ENCODE measurements around the gene FMN2. TPM values are rescaled to one million over a fixed set of nuclear protein-coding genes. Genes with fewer than 3 reads are reported as not detected.

FMN2 gene
- total RNA-seq, 1 experiment from 2014 or later = 5.3 TPM

GRCh38 chr1:240134113-240134512, 42.4 kb downstream of the FMN2 start:
- Mint-ChIP-seq H3K27me3 (ENCODE audit: insufficient read depth, unreplicated experiment) (no peaks in the 10 kb centered on the region), H3K4me1 (ENCODE audit: insufficient read depth, unreplicated experiment) (no peaks in the 10 kb centered on the region), H3K27ac (ENCODE audit: low read depth, unreplicated experiment) (no peak overlapping the region), H3K36me3 (ENCODE audit: insufficient read depth, unreplicated experiment) (no peaks in the 10 kb centered on the region), H3K9me3 (ENCODE audit: unreplicated experiment) (no peaks in the 10 kb centered on the region), H3K4me3 (ENCODE audit: unreplicated experiment) (no peak overlapping the region)
- ChIA-PET POLR2A (interaction anchor here (0.8 kb wide), 1 partner anchor 25 kb away, joined by 3 read pairs; no protein-coding TSS in a partner anchor), CTCF (interaction anchor here (0.9 to 16.3 kb wide), 2 partner anchors 16 to 107 kb away, joined by 5 to 172 read pairs; no protein-coding TSS in a partner anchor)
- no peak for TF ChIP-seq CTCF (IDR thresholded peaks at IDR 0.05; ENCODE audit: unreplicated experiment)
- BruUV-seq (replicated peaks) = no TSS peak
- DNase-seq (ENCODE audit: unreplicated experiment) = no peak
- intact Hi-C loops (cut with micrococcal nuclease) = no loop called here

GRCh38 chr1:240134596-240134995, 42.9 kb downstream of the FMN2 start:
- BruUV-seq (replicated peaks) = no TSS peak
- intact Hi-C loops (cut with micrococcal nuclease) = no loop called here
- no peak for TF ChIP-seq CTCF (IDR thresholded peaks at IDR 0.05; ENCODE audit: unreplicated experiment)
- Mint-ChIP-seq H3K36me3 (ENCODE audit: insufficient read depth, unreplicated experiment) (no peaks in the 10 kb centered on the region), H3K9me3 (ENCODE audit: unreplicated experiment) (no peaks in the 10 kb centered on the region), H3K27ac (ENCODE audit: low read depth, unreplicated experiment) (no peak overlapping the region), H3K27me3 (ENCODE audit: insufficient read depth, unreplicated experiment) (no peaks in the 10 kb centered on the region), H3K4me1 (ENCODE audit: insufficient read depth, unreplicated experiment) (no peaks in the 10 kb centered on the region), H3K4me3 (ENCODE audit: unreplicated experiment) (no peak overlapping the region)
- CTCF ChIA-PET = interaction anchor here (0.9 to 16.3 kb wide), 2 partner anchors 15 to 107 kb away, joined by 5 to 172 read pairs; no protein-coding TSS in a partner anchor
- no peak for DNase-seq (ENCODE audit: unreplicated experiment)
- POLR2A ChIA-PET = interaction anchor here (0.6 to 0.8 kb wide), 2 partner anchors 24 to 39 kb away, joined by 3 read pairs; no protein-coding TSS in a partner anchor

GRCh38 chr1:240136402-240136801, 44.7 kb downstream of the FMN2 start:
- Mint-ChIP-seq H3K27me3 (ENCODE audit: insufficient read depth, unreplicated experiment) (no peaks in the 10 kb centered on the region), H3K9me3 (ENCODE audit: unreplicated experiment) (no peaks in the 10 kb centered on the region), H3K4me1 (ENCODE audit: insufficient read depth, unreplicated experiment) (no peaks in the 10 kb centered on the region), H3K4me3 (ENCODE audit: unreplicated experiment) (no peak overlapping the region), H3K36me3 (ENCODE audit: insufficient read depth, unreplicated experiment) (no peaks in the 10 kb centered on the region), H3K27ac (ENCODE audit: low read depth, unreplicated experiment) (no peak overlapping the region)
- ChIA-PET POLR2A (interaction anchor here (0.6 to 1.2 kb wide), 2 partner anchors 34 to 256 kb away, joined by 3 read pairs; no protein-coding TSS in a partner anchor), CTCF (interaction anchor here (0.6 to 16.3 kb wide), 6 partner anchors 14 to 53 kb away, joined by 3 to 172 read pairs (median 4); no protein-coding TSS in a partner anchor)
- intact Hi-C loops (cut with micrococcal nuclease) = no loop called here
- BruUV-seq (replicated peaks) = no TSS peak
- TF ChIP-seq CTCF (IDR thresholded peaks at IDR 0.05; ENCODE audit: unreplicated experiment) = no peak
- peak; percentile 24 for DNase-seq (ENCODE audit: unreplicated experiment)

- no peak overlapping the region for H3K27ac Mint-ChIP-seq (ENCODE audit: low read depth, unreplicated experiment)
- H3K4me3 Mint-ChIP-seq (ENCODE audit: unreplicated experiment) = no peak overlapping the region
- POLR2A ChIA-PET = interaction anchor here (1.0 to 1.8 kb wide), 2 partner anchors 10 to 19 kb away, joined by 3 read pairs; no protein-coding TSS in a partner anchor
- no peak for TF ChIP-seq CTCF (IDR thresholded peaks at IDR 0.05; ENCODE audit: unreplicated experiment)
- CTCF ChIA-PET = interaction anchor here (0.6 to 16.3 kb wide), 7 partner anchors 11 to 594 kb away, joined by 3 to 172 read pairs (median 3); no protein-coding TSS in a partner anchor
- no TSS peak for BruUV-seq (replicated peaks)
- no peaks in the 10 kb centered on the region for H3K4me1 Mint-ChIP-seq (ENCODE audit: insufficient read depth, unreplicated experiment)
- no peaks in the 10 kb centered on the region for H3K36me3 Mint-ChIP-seq (ENCODE audit: insufficient read depth, unreplicated experiment)
- no peak for DNase-seq (ENCODE audit: unreplicated experiment)
- intact Hi-C loops (cut with micrococcal nuclease) = no loop called here
- H3K27me3 Mint-ChIP-seq (ENCODE audit: insufficient read depth, unreplicated experiment) = no peaks in the 10 kb centered on the region
- no peaks in the 10 kb centered on the region for H3K9me3 Mint-ChIP-seq (ENCODE audit: unreplicated experiment)
Measured at GRCh38 chr1:240138867-240139266, 47.2 kb downstream of the FMN2 start.
